GM12864 (cell line): ENCODE data around the gene SIDT1.

Source experiments
- DNase-seq: peaks from one replicate; pipeline ENCODE4 v3.0.0-alpha.2; 2011; ENCODE audit warnings: low read depth
- H3K4me3 ChIP-seq: 2 replicates; pipeline ENCODE4 v1.5.1; 2011; ENCODE audit warnings: mild to moderate bottlenecking, low read depth, low read length, control low read depth
- TF ChIP-seq, protein P1 (sequence below): IDR thresholded peaks from 2 replicates; pipeline ENCODE4 v1.5.1; 2011; ENCODE audit warnings: low read depth, mild to moderate bottlenecking, moderate library complexity, low read length, control low read depth, inconsistent platforms; ENCODE audit errors: missing control alignments

The SIDT1 gene

DNA sequence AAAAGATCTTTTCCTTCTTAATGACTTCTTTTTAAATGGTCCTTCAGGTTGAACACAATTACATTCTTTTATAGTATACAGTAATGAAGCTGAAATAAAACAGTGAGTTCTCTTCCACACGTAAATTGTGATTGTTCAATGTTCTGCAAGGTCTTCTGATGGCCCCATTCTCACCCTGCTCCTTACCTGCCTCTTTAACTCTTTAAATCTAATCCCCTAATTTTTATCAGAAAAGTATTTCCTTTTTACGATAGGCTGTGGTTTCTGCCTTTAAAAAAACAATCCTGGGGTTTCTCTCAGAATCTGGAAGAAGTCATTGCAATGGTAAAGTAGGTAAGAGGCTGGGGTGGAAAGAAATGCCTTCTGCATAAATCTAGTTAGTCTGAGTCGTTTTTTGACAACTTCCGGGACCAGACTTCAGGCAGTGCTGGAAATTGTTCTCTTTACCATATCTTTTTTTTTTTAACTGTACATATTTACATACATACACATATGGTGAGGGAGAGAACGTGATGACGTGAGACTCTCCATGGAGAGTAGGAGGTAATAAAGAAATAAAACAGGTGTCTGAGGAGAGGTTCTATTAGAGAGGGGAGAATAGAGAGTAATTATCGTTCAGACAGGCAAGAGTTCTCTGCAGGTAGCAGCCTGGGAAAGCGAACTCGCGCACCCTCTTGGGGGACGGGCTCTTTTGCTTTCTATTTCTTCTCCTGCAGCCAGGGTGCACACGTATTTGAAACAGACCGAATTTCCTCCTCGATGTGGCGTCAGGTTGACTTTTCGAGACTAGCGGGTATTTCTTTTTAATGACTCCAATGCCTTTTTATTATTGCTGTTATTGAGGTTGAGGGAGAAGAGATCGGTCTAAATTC is at the start of gene SIDT1:
SIDT1 (plus strand) TSS at position 730 of the 872 bp plus-strand sequence. CDS start 467 bp downstream, outside the sequence.
- H3K4me3 ChIP-seq: peak within 1 kb of the TSS; percentile 64

DNA sequence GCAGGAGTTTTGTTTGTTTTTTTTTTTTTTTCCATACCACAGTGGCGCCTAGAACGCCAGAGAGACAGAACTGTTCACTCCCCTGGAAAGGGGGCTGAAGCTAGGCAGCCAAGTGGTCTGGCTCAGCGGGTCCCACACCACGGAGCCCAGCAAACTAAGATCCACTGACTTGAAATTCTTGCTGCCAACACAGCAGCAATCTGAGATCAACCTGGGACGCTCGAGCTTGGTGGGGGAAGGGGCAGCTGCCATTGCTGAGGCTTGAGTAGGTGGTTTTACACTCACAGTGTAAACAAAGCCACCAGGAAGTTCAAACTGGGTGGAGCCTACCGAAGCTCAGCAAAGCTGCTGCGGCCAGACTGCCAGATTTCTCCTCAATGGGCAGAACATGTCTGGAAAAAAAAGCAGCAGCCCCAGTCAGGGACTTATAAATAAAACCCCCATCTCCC is 47.2 kb upstream of the SIDT1 start:
- H3K4me3 ChIP-seq: no peak overlapping the region
- TF ChIP-seq, protein P1, sequence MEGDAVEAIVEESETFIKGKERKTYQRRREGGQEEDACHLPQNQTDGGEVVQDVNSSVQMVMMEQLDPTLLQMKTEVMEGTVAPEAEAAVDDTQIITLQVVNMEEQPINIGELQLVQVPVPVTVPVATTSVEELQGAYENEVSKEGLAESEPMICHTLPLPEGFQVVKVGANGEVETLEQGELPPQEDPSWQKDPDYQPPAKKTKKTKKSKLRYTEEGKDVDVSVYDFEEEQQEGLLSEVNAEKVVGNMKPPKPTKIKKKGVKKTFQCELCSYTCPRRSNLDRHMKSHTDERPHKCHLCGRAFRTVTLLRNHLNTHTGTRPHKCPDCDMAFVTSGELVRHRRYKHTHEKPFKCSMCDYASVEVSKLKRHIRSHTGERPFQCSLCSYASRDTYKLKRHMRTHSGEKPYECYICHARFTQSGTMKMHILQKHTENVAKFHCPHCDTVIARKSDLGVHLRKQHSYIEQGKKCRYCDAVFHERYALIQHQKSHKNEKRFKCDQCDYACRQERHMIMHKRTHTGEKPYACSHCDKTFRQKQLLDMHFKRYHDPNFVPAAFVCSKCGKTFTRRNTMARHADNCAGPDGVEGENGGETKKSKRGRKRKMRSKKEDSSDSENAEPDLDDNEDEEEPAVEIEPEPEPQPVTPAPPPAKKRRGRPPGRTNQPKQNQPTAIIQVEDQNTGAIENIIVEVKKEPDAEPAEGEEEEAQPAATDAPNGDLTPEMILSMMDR: no peak
- DNase-seq: no peak

More for the DNA sequence above, at the start of gene SIDT1:
- TF ChIP-seq, protein P1: no peak
- DNase-seq: peak; percentile 65

DNA sequence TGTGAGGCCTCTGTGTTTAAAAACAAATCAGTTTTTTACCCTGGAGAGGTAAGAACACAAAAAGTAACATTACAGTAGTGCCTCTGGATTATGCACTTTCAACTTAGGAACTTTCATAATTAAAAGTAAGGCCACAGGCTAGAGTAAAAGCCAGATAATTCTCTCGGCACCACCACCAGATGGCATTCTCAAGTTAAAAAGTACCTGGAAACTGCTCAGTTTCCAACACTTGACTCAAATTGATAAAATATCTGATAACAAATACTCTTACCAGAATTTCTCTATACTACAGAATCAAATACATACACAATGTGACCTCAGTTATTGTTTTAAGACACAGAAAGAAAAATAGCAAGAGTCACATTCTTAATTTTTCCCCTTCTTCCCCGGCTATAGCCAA is 37.3 kb upstream of the SIDT1 start:
- no peak for DNase-seq
- TF ChIP-seq, protein P1: peak; percentile 39
- H3K4me3 ChIP-seq: no peak overlapping the region

DNA sequence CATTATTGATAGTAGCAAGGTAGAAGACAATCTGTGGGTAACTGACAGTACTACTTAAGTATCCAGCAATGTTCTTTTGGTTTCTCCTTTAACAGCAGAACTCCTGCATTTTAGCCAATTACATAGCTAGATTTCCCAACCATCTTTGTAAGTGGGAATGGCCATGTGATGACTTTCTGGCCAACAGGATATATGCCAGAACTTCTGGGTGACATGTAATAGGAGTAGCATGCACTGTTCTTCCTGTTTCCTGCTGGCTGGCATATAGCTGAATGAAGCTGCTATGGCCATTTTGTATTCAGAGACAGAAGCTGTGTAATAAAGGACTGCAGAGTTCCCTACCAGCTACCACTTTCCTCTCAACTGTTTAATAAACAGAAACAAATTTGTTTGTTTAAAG is 35.4 kb upstream of the SIDT1 start:
- H3K4me3 ChIP-seq: no peak overlapping the region
- DNase-seq: no peak
- TF ChIP-seq, protein P1: no peak

DNA sequence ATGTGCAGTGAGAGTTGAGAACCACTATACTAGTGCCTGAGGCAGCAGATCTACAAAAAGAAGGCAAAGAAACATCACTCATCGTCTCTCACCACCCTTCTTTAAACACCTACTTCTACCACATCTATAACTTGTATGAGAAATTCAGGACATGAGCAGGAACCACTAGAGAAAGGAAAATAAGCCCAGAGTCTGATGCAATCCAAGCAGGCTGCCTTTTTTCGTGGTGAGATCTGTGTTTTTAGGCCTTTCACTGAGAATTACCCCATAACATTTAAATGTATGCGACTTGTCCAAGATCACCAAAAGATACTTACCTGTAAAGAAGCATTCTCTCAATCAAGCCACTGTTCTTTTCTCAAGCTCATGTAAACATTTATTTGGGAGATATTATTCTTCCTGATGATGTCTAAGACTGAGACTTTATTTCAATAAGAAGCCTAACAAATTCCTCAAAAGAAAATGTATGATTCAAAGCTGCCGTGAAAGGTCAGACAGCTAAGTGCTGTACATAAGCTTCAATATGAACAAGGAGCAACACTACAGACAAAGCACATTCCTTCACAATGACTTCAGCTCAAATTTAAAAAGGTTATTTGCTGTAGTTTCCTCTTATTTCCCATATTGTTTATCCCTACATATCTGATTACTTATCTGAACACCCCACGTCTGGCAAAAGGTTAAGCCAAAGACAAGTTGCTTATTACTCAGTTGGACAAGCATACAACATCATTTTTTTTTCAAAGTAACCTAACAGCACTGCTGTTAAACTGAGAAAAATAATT is 33.9 kb upstream of the SIDT1 start:
- DNase-seq: no peak
- no peak overlapping the region for H3K4me3 ChIP-seq
- TF ChIP-seq, protein P1: no peak

DNA sequence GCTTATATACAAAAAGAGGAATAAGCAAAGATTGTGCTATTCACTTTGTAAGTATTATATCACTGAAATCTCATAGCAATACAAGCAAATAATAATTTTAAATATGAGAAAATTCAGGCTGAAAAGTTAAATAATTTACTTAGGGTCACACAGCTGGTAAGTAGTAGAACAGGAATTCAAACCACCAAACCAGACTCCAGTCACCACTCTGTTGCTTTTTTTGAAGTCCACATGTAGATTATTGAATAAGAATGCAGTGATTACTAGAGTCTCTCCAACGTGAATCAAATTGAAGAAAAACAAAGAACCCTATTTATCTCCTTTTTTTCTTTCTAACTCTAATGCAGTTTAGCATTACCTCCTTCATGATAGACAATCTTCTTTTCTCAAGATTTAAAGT is 33.3 kb upstream of the SIDT1 start:
- no peak for DNase-seq
- TF ChIP-seq, protein P1: no peak
- H3K4me3 ChIP-seq: no peak overlapping the region
